Activated CD4-positive, alpha-beta T cell treated with anti-CD3 and anti-CD28 coated beads, Interleukin-2, amount 10 ng/mL, durations not matched to agents 7 days and 5 days (primary cell): ENCODE measurements around the gene NFIB. TPM values are rescaled to one million over a fixed set of nuclear protein-coding genes. Genes with fewer than 3 reads are reported as not detected.
A peak's percentile ranks its signal among the peaks of the same experiment; 100 is the strongest.

ENCODE experiments used
- CTCF ChIA-PET: fragments of 350-600 bp; sonication (Branson Sonifier 250); formaldehyde crosslinking; loops from one replicate; lab custom pipeline; 2021; ENCODE audit warnings: antibody characterized with exemption; lab: Charles Lee
- POLR2A ChIA-PET: fragments of 350-600 bp; sonication (Branson Sonifier 250); formaldehyde crosslinking; loops from one replicate; lab custom pipeline; 2021; ENCODE audit warnings: antibody characterized with exemption; lab: Charles Lee
- DNase-seq: peaks from one replicate; pipeline ENCODE4 v3.0.0-alpha.2; 2020
- H3K27ac Mint-ChIP-seq: one replicate; pipeline ENCODE4 v1.8.0; 2021; ENCODE audit warnings: mild to moderate bottlenecking, moderate library complexity, mixed read lengths
- H3K27me3 Mint-ChIP-seq: one replicate; pipeline ENCODE4 v1.8.0; 2021; ENCODE audit warnings: mixed read lengths
- H3K36me3 Mint-ChIP-seq: one replicate; pipeline ENCODE4 v1.8.0; 2021; ENCODE audit warnings: low read depth, mixed read lengths
- H3K4me1 Mint-ChIP-seq: one replicate; pipeline ENCODE4 v1.8.0; 2021; ENCODE audit warnings: mixed read lengths
- H3K4me3 Mint-ChIP-seq: one replicate; pipeline ENCODE4 v1.8.0; 2021; ENCODE audit warnings: mild to moderate bottlenecking, moderate library complexity, mixed read lengths
- H3K9me3 Mint-ChIP-seq: one replicate; pipeline ENCODE4 v1.8.0; 2021; ENCODE audit warnings: mixed read lengths
- total RNA-seq, 2 experiments: library from RNA; stranded (reverse); gene quantifications; one replicate each; pipeline ENCODE4 v1.2.3, GENCODE V29; 2021

NFIB gene
- total RNA-seq, 2 experiments from 2014 or later, result not detected

- Mint-ChIP-seq H3K4me1 (peaks cover 19% of the 10 kb centered on the region), H3K27ac (peak overlapping the region; percentile 75), H3K36me3 (peaks cover 3% of the 10 kb centered on the region), H3K9me3 (no peaks in the 10 kb centered on the region), H3K27me3 (peaks cover 67% of the 10 kb centered on the region), H3K4me3 (peak overlapping the region; percentile 75)
- CTCF ChIA-PET, result no interaction called here
- POLR2A ChIA-PET, result no interaction called here
- no peak for DNase-seq
Observed at GRCh38 chr9:14321517-14322130, 7.7 kb upstream of the NFIB start.

- H3K27ac Mint-ChIP-seq, result no peak overlapping the region
- POLR2A ChIA-PET, result no interaction called here
- H3K36me3 Mint-ChIP-seq, result peaks cover 5% of the 10 kb centered on the region
- CTCF ChIA-PET, result no interaction called here
- H3K4me3 Mint-ChIP-seq, result peak overlapping the region; percentile 39
- no peak for DNase-seq
- peaks cover 66% of the 10 kb centered on the region for H3K27me3 Mint-ChIP-seq
- H3K4me1 Mint-ChIP-seq, result peaks cover 22% of the 10 kb centered on the region
- H3K9me3 Mint-ChIP-seq, result no peaks in the 10 kb centered on the region
Observed at GRCh38 chr9:14320271-14321181, 6.6 kb upstream of the NFIB start.

GRCh38 chr9:14318934-14319580 lies 5.1 kb upstream of the NFIB start:
- peaks cover 27% of the 10 kb centered on the region for H3K4me1 Mint-ChIP-seq
- peaks cover 69% of the 10 kb centered on the region for H3K27me3 Mint-ChIP-seq
- ChIA-PET CTCF (no interaction called here), POLR2A (no interaction called here)
- DNase-seq, result no peak
- H3K36me3 Mint-ChIP-seq, result peaks cover 6% of the 10 kb centered on the region
- no peak overlapping the region for H3K4me3 Mint-ChIP-seq
- no peak overlapping the region for H3K27ac Mint-ChIP-seq
- no peaks in the 10 kb centered on the region for H3K9me3 Mint-ChIP-seq

- peaks cover 6% of the 10 kb centered on the region for H3K36me3 Mint-ChIP-seq
- peaks cover 68% of the 10 kb centered on the region for H3K27me3 Mint-ChIP-seq
- no peak overlapping the region for H3K27ac Mint-ChIP-seq
- POLR2A ChIA-PET, result no interaction called here
- CTCF ChIA-PET, result no interaction called here
- H3K4me3 Mint-ChIP-seq, result no peak overlapping the region
- H3K4me1 Mint-ChIP-seq, result peaks cover 31% of the 10 kb centered on the region
- no peaks in the 10 kb centered on the region for H3K9me3 Mint-ChIP-seq
- no peak for DNase-seq
Observed at GRCh38 chr9:14318361-14318760, 4.4 kb upstream of the NFIB start.

- no peak overlapping the region for H3K4me3 Mint-ChIP-seq
- peaks cover 6% of the 10 kb centered on the region for H3K36me3 Mint-ChIP-seq
- H3K9me3 Mint-ChIP-seq, result no peaks in the 10 kb centered on the region
- ChIA-PET CTCF (no interaction called here), POLR2A (no interaction called here)
- H3K27ac Mint-ChIP-seq, result no peak overlapping the region
- H3K4me1 Mint-ChIP-seq, result peaks cover 29% of the 10 kb centered on the region
- DNase-seq, result no peak
- H3K27me3 Mint-ChIP-seq, result peaks cover 68% of the 10 kb centered on the region
Observed at GRCh38 chr9:14317667-14318320, 3.9 kb upstream of the NFIB start.

GRCh38 chr9:14316602-14317300 lies 2.8 kb upstream of the NFIB start:
- H3K36me3 Mint-ChIP-seq, result peaks cover 6% of the 10 kb centered on the region
- H3K4me3 Mint-ChIP-seq, result no peak overlapping the region
- peak overlapping the region; percentile 28 for H3K27ac Mint-ChIP-seq
- H3K9me3 Mint-ChIP-seq, result no peaks in the 10 kb centered on the region
- ChIA-PET POLR2A (no interaction called here), CTCF (no interaction called here)
- peaks cover 73% of the 10 kb centered on the region for H3K27me3 Mint-ChIP-seq
- H3K4me1 Mint-ChIP-seq, result peaks cover 24% of the 10 kb centered on the region
- no peak for DNase-seq

- Mint-ChIP-seq H3K9me3 (no peaks in the 10 kb centered on the region), H3K36me3 (peaks cover 6% of the 10 kb centered on the region), H3K27me3 (peaks cover 70% of the 10 kb centered on the region), H3K4me1 (peaks cover 19% of the 10 kb centered on the region), H3K4me3 (peak overlapping the region; percentile 64), H3K27ac (no peak overlapping the region)
- CTCF ChIA-PET, result no interaction called here
- POLR2A ChIA-PET, result no interaction called here
- DNase-seq, result no peak
Observed at GRCh38 chr9:14315875-14316601, 2.1 kb upstream of the NFIB start.

- ChIA-PET POLR2A (no interaction called here), CTCF (no interaction called here)
- Mint-ChIP-seq H3K36me3 (peaks cover 4% of the 10 kb centered on the region), H3K4me1 (peaks cover 16% of the 10 kb centered on the region), H3K27ac (no peak overlapping the region), H3K27me3 (peaks cover 66% of the 10 kb centered on the region), H3K4me3 (peak overlapping the region; percentile 62), H3K9me3 (no peaks in the 10 kb centered on the region)
- DNase-seq, result no peak
Observed at GRCh38 chr9:14314929-14315874, 1.3 kb upstream of the NFIB start.

- H3K36me3 Mint-ChIP-seq, result peaks cover 4% of the 10 kb centered on the region
- peak overlapping the region; percentile 62 for H3K4me3 Mint-ChIP-seq
- ChIA-PET POLR2A (no interaction called here), CTCF (no interaction called here)
- DNase-seq, result no peak
- peaks cover 69% of the 10 kb centered on the region for H3K27me3 Mint-ChIP-seq
- H3K4me1 Mint-ChIP-seq, result peaks cover 16% of the 10 kb centered on the region
- no peaks in the 10 kb centered on the region for H3K9me3 Mint-ChIP-seq
- no peak overlapping the region for H3K27ac Mint-ChIP-seq
Observed at GRCh38 chr9:14314424-14314928, 535 bp upstream of the NFIB start.

- Mint-ChIP-seq H3K9me3 (no peaks in the 10 kb centered on the region), H3K36me3 (peaks cover 4% of the 10 kb centered on the region), H3K4me3 (peak overlapping the region; percentile 43), H3K27me3 (peaks cover 68% of the 10 kb centered on the region), H3K27ac (no peak overlapping the region), H3K4me1 (peaks cover 16% of the 10 kb centered on the region)
- DNase-seq, result no peak
- ChIA-PET POLR2A (no interaction called here), CTCF (no interaction called here)
Observed at GRCh38 chr9:14313378-14313940, 482 bp downstream of the NFIB start.
